ENCODE results near the gene HDAC4. TPM values are rescaled to one million over a fixed set of nuclear protein-coding genes. Genes with fewer than 3 reads are reported as not detected.

HDAC4 gene
- total and polyA plus RNA-seq, 2 donors from 2014 or later = 2.2 to 56.8 TPM

DNA sequence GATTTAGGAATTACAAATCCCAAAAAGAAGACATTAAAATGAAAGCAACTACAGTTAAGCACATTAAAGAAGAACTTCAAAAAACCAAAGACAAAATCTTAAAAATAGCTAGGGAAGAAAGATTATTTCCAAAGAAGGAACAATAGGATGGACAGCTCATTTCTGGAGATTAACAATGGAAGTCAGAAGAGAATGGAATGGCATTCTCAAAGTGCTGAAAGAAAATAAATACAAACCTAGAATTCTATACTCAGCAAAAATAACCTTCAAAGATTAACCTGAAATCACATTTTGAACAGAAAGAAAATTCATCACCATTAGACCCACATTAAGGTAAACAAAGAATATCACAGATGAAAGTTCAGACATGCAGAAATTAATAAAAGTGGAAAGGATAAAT is 229.2 kb downstream of the HDAC4 start:
- Histone ChIP-seq H3K4me1 (ENCODE audit: control insufficient read depth in 2 of 3, insufficient read depth in 2 of 3, low read depth in 1 of 3, low read length in 3 of 3) (no peaks in the 10 kb centered on the region), H3K27me3 (ENCODE audit: control insufficient read depth, insufficient read depth, low read length) (no peaks in the 10 kb centered on the region), H3K36me3 (ENCODE audit: control insufficient read depth in 2 of 3, insufficient read depth in 3 of 3, low read length in 3 of 3) (peaks cover 0 to 5% (median 3%) of the 10 kb centered on the region in 3 donors), H3K4me3 (ENCODE audit: low read length in 3 of 3) (no peak overlapping the region), H3K9ac (ENCODE audit: low read length in 3 of 3) (no peak overlapping the region), H3K27ac (ENCODE audit: low read depth in 2 of 2, low read length in 2 of 2) (no peak overlapping the region), H3K9me3 (ENCODE audit: control insufficient read depth in 2 of 3, insufficient read depth in 1 of 3, low read length in 3 of 3) (peaks cover 0 to 19% (median 8%) of the 10 kb centered on the region in 3 donors)
- no peak for DNase-seq
- TF ChIP-seq, protein P1, sequence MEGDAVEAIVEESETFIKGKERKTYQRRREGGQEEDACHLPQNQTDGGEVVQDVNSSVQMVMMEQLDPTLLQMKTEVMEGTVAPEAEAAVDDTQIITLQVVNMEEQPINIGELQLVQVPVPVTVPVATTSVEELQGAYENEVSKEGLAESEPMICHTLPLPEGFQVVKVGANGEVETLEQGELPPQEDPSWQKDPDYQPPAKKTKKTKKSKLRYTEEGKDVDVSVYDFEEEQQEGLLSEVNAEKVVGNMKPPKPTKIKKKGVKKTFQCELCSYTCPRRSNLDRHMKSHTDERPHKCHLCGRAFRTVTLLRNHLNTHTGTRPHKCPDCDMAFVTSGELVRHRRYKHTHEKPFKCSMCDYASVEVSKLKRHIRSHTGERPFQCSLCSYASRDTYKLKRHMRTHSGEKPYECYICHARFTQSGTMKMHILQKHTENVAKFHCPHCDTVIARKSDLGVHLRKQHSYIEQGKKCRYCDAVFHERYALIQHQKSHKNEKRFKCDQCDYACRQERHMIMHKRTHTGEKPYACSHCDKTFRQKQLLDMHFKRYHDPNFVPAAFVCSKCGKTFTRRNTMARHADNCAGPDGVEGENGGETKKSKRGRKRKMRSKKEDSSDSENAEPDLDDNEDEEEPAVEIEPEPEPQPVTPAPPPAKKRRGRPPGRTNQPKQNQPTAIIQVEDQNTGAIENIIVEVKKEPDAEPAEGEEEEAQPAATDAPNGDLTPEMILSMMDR (IDR thresholded peaks at IDR 0.05; ENCODE audit: borderline replicate concordance, extremely low read depth, insufficient read depth) = no peak
- FAIRE-seq = no peak
- intact Hi-C loops (cut with DNase I) = no loop called here

DNA sequence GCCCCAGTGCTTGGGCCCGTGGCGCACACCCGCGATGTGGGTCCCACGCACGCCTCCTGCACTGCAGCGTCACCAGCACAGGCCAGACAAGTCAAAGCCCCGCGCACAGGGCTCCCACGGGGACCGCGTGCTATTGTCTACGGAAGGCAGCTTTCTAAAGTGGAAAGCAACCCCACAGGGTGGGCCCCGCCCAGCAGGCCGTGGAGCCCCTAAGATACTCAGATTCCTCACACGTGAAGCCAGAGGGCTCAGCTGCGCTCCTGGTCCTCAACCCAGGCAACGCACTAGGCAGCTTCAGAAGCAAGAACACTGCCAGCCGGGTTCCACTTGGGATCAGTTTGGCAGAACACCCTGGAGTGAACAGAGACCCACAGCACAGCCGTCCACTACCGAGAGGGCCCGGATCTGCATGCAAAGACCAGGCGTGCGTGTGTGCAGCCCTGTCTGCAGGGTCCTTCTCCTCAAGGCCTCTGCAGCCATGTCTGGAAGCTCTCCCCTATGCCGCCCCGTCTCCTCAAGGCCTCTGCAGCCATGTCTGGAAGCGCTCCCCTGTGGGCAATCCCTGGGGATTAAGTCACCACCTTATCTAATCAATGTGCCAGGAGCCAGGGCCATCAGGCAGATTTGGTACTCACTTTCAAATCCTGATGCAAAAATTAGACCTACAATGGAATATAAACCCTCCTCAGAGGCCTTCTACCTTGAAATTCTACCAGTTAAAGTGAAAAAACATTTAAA is 231.3 kb downstream of the HDAC4 start:
- DNase-seq (peak in 2 of 5 donors; percentile 10 to 67), FAIRE-seq (no peak)
- no peak overlapping the region for H3K9ac ChIP-seq (ENCODE audit: low read length in 3 of 3)

DNA sequence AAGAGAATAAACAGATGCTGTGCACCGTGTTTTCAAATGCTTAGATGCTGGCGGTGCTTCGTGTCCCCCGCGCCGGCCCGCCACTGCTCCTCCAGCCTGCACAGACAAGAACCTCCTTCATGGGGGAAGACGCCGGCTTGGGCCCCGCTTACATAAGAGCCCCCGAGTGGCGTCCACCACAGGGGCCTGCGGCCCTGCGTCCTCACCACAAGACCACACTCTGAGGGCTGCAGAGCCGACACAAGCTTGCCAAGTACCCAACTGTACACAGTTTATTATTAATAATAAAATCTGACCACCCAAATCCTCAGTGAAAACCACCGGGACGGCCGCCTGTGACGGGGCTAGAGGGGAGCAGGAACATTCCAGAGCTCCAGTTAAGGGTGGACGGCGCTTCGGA is 232.2 kb downstream of the HDAC4 start:
- Histone ChIP-seq H3K9ac (ENCODE audit: low read length in 3 of 3) (no peak overlapping the region), H3K27ac (ENCODE audit: low read depth in 2 of 2, low read length in 2 of 2) (no peak overlapping the region), H3K4me1 (ENCODE audit: control insufficient read depth in 2 of 3, insufficient read depth in 2 of 3, low read depth in 1 of 3, low read length in 3 of 3) (no peaks in the 10 kb centered on the region), H3K4me3 (ENCODE audit: low read length in 3 of 3) (no peak overlapping the region), H3K27me3 (ENCODE audit: control insufficient read depth, insufficient read depth, low read length) (no peaks in the 10 kb centered on the region), H3K36me3 (ENCODE audit: control insufficient read depth in 2 of 3, insufficient read depth in 3 of 3, low read length in 3 of 3) (peaks cover 0 to 13% (median 0%) of the 10 kb centered on the region in 3 donors), H3K9me3 (ENCODE audit: control insufficient read depth in 2 of 3, insufficient read depth in 1 of 3, low read length in 3 of 3) (peaks cover 0 to 10% (median 8%) of the 10 kb centered on the region in 3 donors)
- no peak for FAIRE-seq
- peak in 2 of 5 donors; percentile 13 to 69 for DNase-seq
- TF ChIP-seq, protein P1 (IDR thresholded peaks at IDR 0.05; ENCODE audit: borderline replicate concordance, extremely low read depth, insufficient read depth) = no peak
- intact Hi-C loops (cut with DNase I) = no loop called here

More for the DNA sequence above, 231.3 kb downstream of the HDAC4 start:
- Histone ChIP-seq H3K27me3 (ENCODE audit: control insufficient read depth, insufficient read depth, low read length) (no peaks in the 10 kb centered on the region), H3K27ac (ENCODE audit: low read depth in 2 of 2, low read length in 2 of 2) (no peak overlapping the region), H3K36me3 (ENCODE audit: control insufficient read depth in 2 of 3, insufficient read depth in 3 of 3, low read length in 3 of 3) (peaks cover 0 to 13% (median 0%) of the 10 kb centered on the region in 3 donors), H3K4me3 (ENCODE audit: low read length in 3 of 3) (no peak overlapping the region), H3K9me3 (ENCODE audit: control insufficient read depth in 2 of 3, insufficient read depth in 1 of 3, low read length in 3 of 3) (peaks cover 0 to 12% (median 8%) of the 10 kb centered on the region in 3 donors), H3K4me1 (ENCODE audit: control insufficient read depth in 2 of 3, insufficient read depth in 2 of 3, low read depth in 1 of 3, low read length in 3 of 3) (no peaks in the 10 kb centered on the region)
- TF ChIP-seq, protein P1 (IDR thresholded peaks at IDR 0.05; ENCODE audit: borderline replicate concordance, extremely low read depth, insufficient read depth) = no peak
- intact Hi-C loops (cut with DNase I) = no loop called here
